ENCODE data around the gene PARD6G. TPM values are rescaled to one million over a fixed set of nuclear protein-coding genes. Genes with fewer than 3 reads are reported as not detected.

PARD6G gene
- total and polyA plus RNA-seq, 2 of the 13 experiments (the other 11 are each of a cell fraction or from before 2014, with no cell fraction given) = 3.6 to 7.4 TPM

GRCh38 chr18:80200171-80200931, 47.0 kb downstream of the PARD6G start (continued):
- TF ChIP-seq ZNF280D (CRISPR knock-in tag; IDR thresholded peaks at IDR 0.05) (no peak), FOXK1 (CRISPR knock-in tag; IDR thresholded peaks at IDR 0.05; ENCODE audit: borderline replicate concordance, low read depth) (peak; percentile 62; the same call in 1 of the 2 replicates), ATF4 (CRISPR knock-in tag; IDR thresholded peaks at IDR 0.05) (peak in 1 of 2 experiments; percentile 90; a peak in 2 of 4 replicates), KAT2B (IDR thresholded peaks at IDR 0.05; ENCODE audit: borderline replicate concordance, low read depth, low read length) (no peak), KMT2B (CRISPR knock-in tag; IDR thresholded peaks at IDR 0.05) (peak; percentile 39; the same call in 1 of the 2 replicates), LRRFIP1 (CRISPR knock-in tag; conservative IDR thresholded peaks at IDR 0.05) (no peak), IKZF5 (CRISPR knock-in tag; IDR thresholded peaks at IDR 0.05) (peak; percentile 66; the same call in 1 of the 2 replicates), TEAD2 (CRISPR knock-in tag; IDR thresholded peaks at IDR 0.05) (no peak), USF2 (IDR thresholded peaks at IDR 0.05; ENCODE audit: low read depth, low read length) (no peak), USF2 (CRISPR knock-in tag; IDR thresholded peaks at IDR 0.05; ENCODE audit: borderline replicate concordance) (no peak), FOXM1 (CRISPR knock-in tag; IDR thresholded peaks at IDR 0.05) (no peak), ZC3H4 (CRISPR knock-in tag; IDR thresholded peaks at IDR 0.05; ENCODE audit: borderline replicate concordance) (no peak), MED1 (CRISPR knock-in tag; IDR thresholded peaks at IDR 0.05) (peak; percentile 60), MTA3 (CRISPR knock-in tag; IDR thresholded peaks at IDR 0.05) (no peak), ZNF576 (CRISPR knock-in tag; IDR thresholded peaks at IDR 0.05) (no peak), FOXK2 (IDR thresholded peaks at IDR 0.05) (no peak), ZNF12 (CRISPR knock-in tag; IDR thresholded peaks at IDR 0.05) (peak; percentile 38; the same call in 1 of the 2 replicates), CREB1 (IDR thresholded peaks at IDR 0.05) (peak; percentile 73), CREB1 (CRISPR knock-in tag; IDR thresholded peaks at IDR 0.05) (no peak; the same call in 1 of the 2 replicates), HDAC2 (CRISPR knock-in tag; IDR thresholded peaks at IDR 0.05) (peak; percentile 72; the same call in 1 of the 2 replicates)

Data from HepG2 (cell line).